NCI-H460 (cell line): Measurements from ENCODE around the gene PFKFB4. TPM values are rescaled to one million over a fixed set of nuclear protein-coding genes. Genes with fewer than 3 reads are reported as not detected.
"Not testable (repeated sequence)": the region's sequence is repeated elsewhere in the genome, so short reads cannot be mapped to it uniquely, and the experiment has no call there.

Source experiments
- DNase-seq: peaks from one replicate; pipeline ENCODE4 v3.0.0-alpha.2; 2016; ENCODE audit warnings: low read depth; ENCODE audit errors: extremely low read depth
- total RNA-seq: library from RNA; depleted of rRNA; stranded (reverse); fragments of >200 nt; shearing (Covaris generic); gene quantifications from 2 replicates; pipeline ENCODE4 v1.2.3, GENCODE V29; 2014

PFKFB4 gene
- total RNA-seq, 1 experiment from 2014 or later, result 5.7 TPM

- DNase-seq, result no peak
These were observed 5.9 kb upstream of the PFKFB4 start for GRCh38 chr3:48562367-48563095.

- DNase-seq, result no peak
These were observed 4.6 kb upstream of the PFKFB4 start for GRCh38 chr3:48561045-48561736.

- no peak for DNase-seq
These were observed 4.0 kb upstream of the PFKFB4 start for GRCh38 chr3:48560648-48561018.

GRCh38 chr3:48558493-48559134 is 2.0 kb upstream of the PFKFB4 start:
- no peak for DNase-seq

GRCh38 chr3:48555949-48556795 is 431 bp downstream of the PFKFB4 start:
- no peak for DNase-seq

- DNase-seq, result no peak
These were observed 1.2 kb downstream of the PFKFB4 start for GRCh38 chr3:48555231-48555948.

GRCh38 chr3:48553886-48554845 is 2.4 kb downstream of the PFKFB4 start:
- no peak for DNase-seq

GRCh38 chr3:48553361-48553760 is 3.2 kb downstream of the PFKFB4 start:
- no peak for DNase-seq

- no peak for DNase-seq
These were observed 4.3 kb downstream of the PFKFB4 start for GRCh38 chr3:48552111-48552951.

- not testable (repeated sequence) for DNase-seq
These were observed 5.0 kb downstream of the PFKFB4 start for GRCh38 chr3:48551651-48552050.

GRCh38 chr3:48548729-48549705 is 7.6 kb downstream of the PFKFB4 start:
- peak; percentile 66 for DNase-seq

- no peak for DNase-seq
These were observed 8.5 kb downstream of the PFKFB4 start for GRCh38 chr3:48548126-48548525.

- no peak for DNase-seq
These were observed 10.3 kb downstream of the PFKFB4 start for GRCh38 chr3:48546203-48546829.

- DNase-seq, result no peak
These were observed 12.5 kb downstream of the PFKFB4 start for GRCh38 chr3:48544141-48544540.

- no peak for DNase-seq
These were observed 13.2 kb downstream of the PFKFB4 start for GRCh38 chr3:48543271-48543866.

GRCh38 chr3:48538451-48538850 is 18.2 kb downstream of the PFKFB4 start:
- DNase-seq, result no peak
